H1 (cell line): Measurements from ENCODE around the gene LIPE. TPM values are rescaled to one million over a fixed set of nuclear protein-coding genes. Genes with fewer than 3 reads are reported as not detected.
A peak's percentile ranks its signal among the peaks of the same experiment; 100 is the strongest.

ENCODE experiments used
- CTCF ChIA-PET: fragments of 300-600 bp; sonication (Branson Sonifier 250); formaldehyde crosslinking; loops from one replicate; lab custom pipeline; 2021; ENCODE audit not compliant: partially characterized antibody; lab: Charles Lee
- POLR2A ChIA-PET: fragments of 300-600 bp; sonication (Branson Sonifier 250); formaldehyde crosslinking; loops from one replicate; lab custom pipeline; 2021; ENCODE audit warnings: inconsistent platforms; ENCODE audit not compliant: partially characterized antibody; lab: Charles Lee
- DNase-seq, 2 experiments: peaks; one replicate each; pipeline versions ENCODE4 v3.0.0 to v3.0.0-alpha.2; 2010 to 2022; ENCODE audit warnings: low spot score in 2 of 2, low read depth in 1 of 2, mixed read lengths in 1 of 2
- FAIRE-seq: peaks from 2 replicates; lab custom pipeline; 2011; peaks lifted over from hg19 to GRCh38; lab: Jason Lieb, UNC
- H2AFZ ChIP-seq: 2 replicates; pipeline ENCODE4 v1.8.1; 2012; ENCODE audit warnings: low read length, inconsistent platforms
- H2AK5ac ChIP-seq: 2 replicates; pipeline ENCODE4 v1.6.1; 2013; ENCODE audit warnings: low read depth, low read length
- H2BK120ac ChIP-seq: replicated peaks from 2 replicates; pipeline ENCODE3; 2013; ENCODE audit warnings: low read depth, low read length, inconsistent platforms
- H2BK12ac ChIP-seq: 2 replicates; pipeline ENCODE4 v1.6.1; 2013; ENCODE audit warnings: low read depth, low read length
- H2BK15ac ChIP-seq: 2 replicates; pipeline ENCODE4 v1.6.1; 2013; ENCODE audit warnings: low read length
- H2BK20ac ChIP-seq: 2 replicates; pipeline ENCODE4 v1.6.1; 2013; ENCODE audit warnings: low read length
- H2BK5ac ChIP-seq: 2 replicates; pipeline ENCODE4 v1.6.1; 2013; ENCODE audit warnings: low read depth, low read length
- H3K14ac ChIP-seq: 2 replicates; pipeline ENCODE4 v1.6.1; 2013; ENCODE audit warnings: inconsistent platforms; ENCODE audit not compliant: insufficient read length
- H3K18ac ChIP-seq: 2 replicates; pipeline ENCODE4 v1.6.1; 2013; ENCODE audit warnings: low read length; ENCODE audit errors: extremely low read depth
- H3K23ac ChIP-seq: 2 replicates; pipeline ENCODE4 v1.6.1; 2013; ENCODE audit warnings: inconsistent platforms; ENCODE audit not compliant: insufficient read length
- H3K23me2 ChIP-seq: 2 replicates; pipeline ENCODE4 v1.6.1; 2013; ENCODE audit warnings: low read depth, low read length
- H3K27ac ChIP-seq: 2 replicates; pipeline ENCODE4 v1.6.1; 2011; ENCODE audit warnings: low read depth, low read length, inconsistent platforms
- H3K27me3 ChIP-seq, 4 experiments: replicated peaks in 1 of 4; 1 replicate in 1 of 4; 2 replicates in 3 of 4; pipeline versions ENCODE4 v1.6.1 to v1.8.1; 2011 to 2013; ENCODE audit warnings: low read length in 3 of 4, mild to moderate bottlenecking in 3 of 4, inconsistent platforms in 2 of 4, mixed read lengths in 2 of 4, moderate library complexity in 1 of 4; ENCODE audit not compliant: control insufficient read depth in 3 of 4, insufficient read depth in 3 of 4; ENCODE audit errors: extremely low read depth in 1 of 4
- H3K36me3 ChIP-seq, 4 experiments: 2 replicates each; pipeline versions ENCODE4 v1.6.1 to v1.8.1; 2011 to 2013; ENCODE audit warnings: mild to moderate bottlenecking in 4 of 4, low read length in 3 of 4, moderate library complexity in 2 of 4, control low read depth in 1 of 4, inconsistent platforms in 1 of 4; ENCODE audit not compliant: insufficient read depth in 4 of 4, control insufficient read depth in 2 of 4
- H3K4ac ChIP-seq: replicated peaks from 2 replicates; pipeline ENCODE3; 2013; ENCODE audit warnings: low read length, low read depth, mixed read lengths, inconsistent platforms; ENCODE audit not compliant: insufficient read length
- H3K4me1 ChIP-seq, 4 experiments: replicated peaks in 1 of 4; 1 replicate in 1 of 4; 2 replicates in 3 of 4; pipeline versions ENCODE4 v1.6.1 to v1.8.1; 2011 to 2013; ENCODE audit warnings: low read length in 3 of 4, inconsistent platforms in 2 of 4, mixed read lengths in 1 of 4; ENCODE audit not compliant: insufficient read depth in 4 of 4, control insufficient read depth in 3 of 4
- H3K4me2 ChIP-seq, 2 experiments: 2 replicates each; pipeline versions ENCODE4 v1.6.1 to v1.8.1; 2011 to 2013; ENCODE audit warnings: low read depth in 2 of 2, low read length in 2 of 2, control low read depth in 1 of 2, inconsistent platforms in 1 of 2, mild to moderate bottlenecking in 1 of 2; ENCODE audit not compliant: insufficient read depth in 1 of 2
- H3K4me3 ChIP-seq, 4 experiments: fragments of 200-600, 300-600 bp in 1 of 4; sonication (generic), shearing (Covaris generic), sonication (Bioruptor Twin) in 1 of 4; 2 replicates each; pipeline versions ENCODE4 v1.5.1 to v1.8.1; 2011 to 2016; ENCODE audit warnings: low read length in 4 of 4, low read depth in 3 of 4, control low read depth in 2 of 4, inconsistent platforms in 2 of 4, mild to moderate bottlenecking in 2 of 4, mixed read lengths in 1 of 4, moderate library complexity in 1 of 4; ENCODE audit not compliant: insufficient read depth in 2 of 4; ENCODE audit errors: extremely low read depth in 1 of 4
- H3K56ac ChIP-seq: replicated peaks from 2 replicates; pipeline ENCODE3; 2013; ENCODE audit warnings: low read depth, mild to moderate bottlenecking, mixed read lengths, low read length, inconsistent platforms; ENCODE audit not compliant: insufficient read length
- H3K79me1 ChIP-seq: 2 replicates; pipeline ENCODE4 v1.6.1; 2013; ENCODE audit warnings: low read depth, low read length, control low read depth
- H3K79me2 ChIP-seq, 2 experiments: 2 replicates each; pipeline versions ENCODE4 v1.6.1 to v1.8.1; 2012 to 2013; ENCODE audit warnings: low read length in 2 of 2, mild to moderate bottlenecking in 2 of 2, inconsistent platforms in 1 of 2; ENCODE audit not compliant: insufficient read depth in 2 of 2, control insufficient read depth in 1 of 2
- H3K9ac ChIP-seq, 4 experiments: replicated peaks in 1 of 4; 1 replicate in 1 of 4; 2 replicates in 3 of 4; pipeline versions ENCODE4 v1.6.1 to v1.8.1; 2011 to 2013; ENCODE audit warnings: low read depth in 3 of 4, low read length in 3 of 4, control low read depth in 2 of 4, mild to moderate bottlenecking in 2 of 4, moderate library complexity in 2 of 4, inconsistent platforms in 1 of 4; ENCODE audit errors: extremely low read depth in 1 of 4
- H3K9me3 ChIP-seq, 2 experiments: 2 replicates each; pipeline versions ENCODE4 v1.6.1 to v1.8.1; 2012 to 2013; ENCODE audit warnings: mild to moderate bottlenecking in 2 of 2, moderate library complexity in 2 of 2, control low read depth in 1 of 2, inconsistent platforms in 1 of 2, low read depth in 1 of 2, low read length in 1 of 2, mixed read lengths in 1 of 2; ENCODE audit not compliant: insufficient read depth in 2 of 2
- H4K20me1 ChIP-seq, 2 experiments: replicated peaks in 1 of 2; 2 replicates each; pipeline versions ENCODE3 to v1.8.1; 2011 to 2013; ENCODE audit warnings: inconsistent platforms in 2 of 2, low read length in 2 of 2, mild to moderate bottlenecking in 1 of 2; ENCODE audit not compliant: insufficient read depth in 2 of 2, control insufficient read depth in 1 of 2
- H4K5ac ChIP-seq: 2 replicates; pipeline ENCODE4 v1.6.1; 2013; ENCODE audit warnings: low read length, low read depth, mixed read lengths, inconsistent platforms; ENCODE audit not compliant: insufficient read length
- H4K8ac ChIP-seq: 2 replicates; pipeline ENCODE4 v1.8.0; 2013; ENCODE audit warnings: mild to moderate bottlenecking, moderate library complexity, low read length, inconsistent platforms; ENCODE audit not compliant: insufficient read depth; ENCODE audit errors: extremely low read depth
- H4K91ac ChIP-seq: replicated peaks from 2 replicates; pipeline ENCODE3; 2013; ENCODE audit warnings: low read length, mixed read lengths, inconsistent platforms; ENCODE audit not compliant: insufficient read length
- BACH1 ChIP-seq: IDR thresholded peaks from 2 replicates; pipeline ENCODE4 v1.6.1; 2012; ENCODE audit warnings: low read length, improper control_type of control experiment
- EGR1 ChIP-seq: IDR thresholded peaks from 2 replicates; pipeline ENCODE4 v1.6.1; 2011; ENCODE audit warnings: low read depth, low read length, borderline replicate concordance
- NANOG ChIP-seq: IDR thresholded peaks from 2 replicates; pipeline ENCODE4 v1.6.1; 2011; ENCODE audit warnings: low read length, low read depth, mild to moderate bottlenecking, inconsistent platforms; ENCODE audit not compliant: insufficient read depth, poor library complexity, severe bottlenecking
- POU5F1 ChIP-seq: IDR thresholded peaks from 2 replicates; pipeline ENCODE4 v1.6.1; 2011; ENCODE audit warnings: low read depth, mild to moderate bottlenecking, low read length, moderate library complexity
- RXRA ChIP-seq: IDR thresholded peaks from 2 replicates; pipeline ENCODE4 v1.6.1; 2011; ENCODE audit warnings: low read depth, mild to moderate bottlenecking, low read length, moderate library complexity; ENCODE audit not compliant: insufficient read depth
- SIN3A ChIP-seq, 2 experiments: IDR thresholded peaks in 1 of 2; conservative IDR thresholded peaks in 1 of 2; 2 replicates each; pipeline ENCODE4 v1.6.1; 2011 to 2012; ENCODE audit warnings: low read length in 2 of 2, improper control_type of control experiment in 1 of 2, low read depth in 1 of 2, mild to moderate bottlenecking in 1 of 2
- SIX5 ChIP-seq: IDR thresholded peaks from 2 replicates; pipeline ENCODE4 v1.6.1; 2011; ENCODE audit warnings: mild to moderate bottlenecking, low read depth, low read length
- WGBS, 2 experiments: shearing (Covaris generic) in 1 of 2; methylation state at CpG; one replicate each; pipeline versions ENCODE4 v1.1.6 to v1.1.7; 2013 to 2015; ENCODE audit warnings: low lambda C conversion rate in 2 of 2, mixed read lengths in 2 of 2, inconsistent platforms in 1 of 2, low coverage in 1 of 2, missing lambda C conversion rate in 1 of 2; ENCODE audit not compliant: insufficient replicate concordance in 2 of 2, insufficient coverage in 1 of 2, insufficient read length in 1 of 2; ENCODE audit errors: extremely low coverage in 1 of 2, missing lambda C conversion rate in 1 of 2; 5-methylcytosine and 5-hydroxymethylcytosine counted together
- polyA plus RNA-seq, 7 experiments: library from polyadenylated mRNA; depleted of rRNA in 3 of 7; stranded (reverse) in 5 of 7; unstranded in 2 of 7; fragments of >200 nt in 5 of 7; fragments of 200-250 nt in 2 of 7; gene quantifications; 1 replicate in 5 of 7; 2 replicates in 1 of 7; 4 replicates in 1 of 7; pipeline versions ENCODE4 v1.2.1 to v1.2.3, GENCODE V29; 2011 to 2013; ENCODE audit warnings: missing spikeins in 2 of 7, mixed read lengths in 2 of 7
- total RNA-seq: library from RNA; stranded (reverse); fragmentation: NEBNext Ultra II Directional; extraction: Animal tissue kit (Norgen Biotek cat#: 25700); gene quantifications from 2 replicates; pipeline ENCODE4 v1.2.1, GENCODE V29; 2021
- TF ChIP-seq, protein P1 (sequence below): IDR thresholded peaks from 2 replicates; pipeline ENCODE4 v1.6.1; 2012; ENCODE audit warnings: inconsistent platforms

Gene LIPE
- total and polyA plus RNA-seq, 2 of the 8 experiments (the other 6 are each of a cell fraction or from before 2014, with no cell fraction given), result 8.7 to 15.9 TPM

DNA sequence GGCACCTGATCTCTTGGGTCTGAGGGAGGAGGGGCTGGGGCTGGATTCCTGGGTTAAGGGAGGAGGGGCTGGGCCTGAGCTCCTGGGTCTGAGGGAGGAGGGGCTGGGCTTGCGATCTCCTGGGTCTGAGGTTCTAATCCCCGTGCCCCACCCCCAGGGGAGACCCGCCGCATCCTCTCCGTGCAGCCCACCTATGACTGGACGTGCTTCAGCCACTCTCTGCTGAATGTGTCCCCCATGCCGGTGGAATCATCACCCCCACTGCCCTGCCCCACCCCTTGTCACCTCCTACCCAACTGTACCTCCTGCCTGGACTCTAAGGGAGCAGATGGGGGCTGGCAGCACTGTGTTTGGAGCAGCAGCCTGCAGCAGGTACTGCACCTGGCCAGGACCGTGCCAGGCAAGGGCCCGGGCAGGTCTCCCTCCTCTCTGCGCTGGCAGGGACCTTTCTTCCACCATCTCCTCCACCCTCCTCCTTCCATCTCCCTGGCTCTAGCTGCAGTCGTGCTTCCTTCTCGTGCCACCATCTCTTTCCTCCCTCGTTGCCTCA is 64.2 kb downstream of the LIPE start:
- H3K79me2 ChIP-seq, result no peaks in the 10 kb centered on the region
- DNase-seq (no peak), FAIRE-seq (no peak)
- no peak overlapping the region; the same call in 1 of the 2 replicates for H2BK5ac ChIP-seq
- 97% methylated on average over 8 of the region's 13 CpGs; no CpG with 5 or more reads in 1 of the 2 experiments for WGBS, 2 experiments
- no peak for TF ChIP-seq BACH1
- TF ChIP-seq SIX5, result no peak
- TF ChIP-seq, protein P1, sequence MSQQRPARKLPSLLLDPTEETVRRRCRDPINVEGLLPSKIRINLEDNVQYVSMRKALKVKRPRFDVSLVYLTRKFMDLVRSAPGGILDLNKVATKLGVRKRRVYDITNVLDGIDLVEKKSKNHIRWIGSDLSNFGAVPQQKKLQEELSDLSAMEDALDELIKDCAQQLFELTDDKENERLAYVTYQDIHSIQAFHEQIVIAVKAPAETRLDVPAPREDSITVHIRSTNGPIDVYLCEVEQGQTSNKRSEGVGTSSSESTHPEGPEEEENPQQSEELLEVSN, result no peak
- TF ChIP-seq SIN3A (conservative IDR thresholded peaks at IDR 0.05 in 1 of 2, IDR thresholded peaks at IDR 0.05 in 1 of 2; ENCODE audit: low read depth in 1 of 2, low read length in 2 of 2), result no peak
- no peak for TF ChIP-seq POU5F1
- no peak for TF ChIP-seq RXRA
- no peak for TF ChIP-seq NANOG
- TF ChIP-seq EGR1, result no peak
- no peak overlapping the region for H3K4me2 ChIP-seq
- H3K79me1 ChIP-seq, result peaks cover 2% of the 10 kb centered on the region; the same call in 1 of the 2 replicates
- H2BK12ac ChIP-seq, result no peak overlapping the region
- ChIA-PET POLR2A (no interaction called here), CTCF (no interaction called here)
- H3K4ac ChIP-seq, result no peak overlapping the region
- no peak overlapping the region for H4K5ac ChIP-seq
- H3K23me2 ChIP-seq, result no peaks in the 10 kb centered on the region
- no peak overlapping the region for H2AK5ac ChIP-seq
- H2BK120ac ChIP-seq, result no peak overlapping the region
- H3K23ac ChIP-seq, result no peak overlapping the region
- no peak overlapping the region for H3K27ac ChIP-seq
- no peak overlapping the region for H2BK20ac ChIP-seq
- H2BK15ac ChIP-seq, result 0 out of 2 replicates have a peak overlapping the region, but pooled peaks have one; percentile 29
- H4K20me1 ChIP-seq, result peaks cover 0 to 2% of the 10 kb centered on the region in 2 experiments
- H3K4me3 ChIP-seq, result no peak overlapping the region
- H3K36me3 ChIP-seq, result peaks cover 5 to 13% (median 6%) of the 10 kb centered on the region in 4 experiments; a peak in 7 of 8 replicates
- H4K91ac ChIP-seq, result no peak overlapping the region
- no peak overlapping the region for H3K18ac ChIP-seq
- peaks cover 0 to 7% (median 3%) of the 10 kb centered on the region in 4 experiments; a peak in 5 of 7 replicates for H3K4me1 ChIP-seq
- no peak overlapping the region for H3K9ac ChIP-seq
- no peak overlapping the region for H4K8ac ChIP-seq
- peaks cover 0 to 6% of the 10 kb centered on the region in 2 experiments; a peak in 1 of 4 replicates for H3K9me3 ChIP-seq
- H3K27me3 ChIP-seq, result no peaks in the 10 kb centered on the region
- no peak overlapping the region for H2AFZ ChIP-seq
- H3K14ac ChIP-seq, result no peak overlapping the region
- H3K56ac ChIP-seq, result no peak overlapping the region
